A549 treated with AZD9567 at 1 μM for 4 hours (cell line): ENCODE results near the gene ABHD16A. TPM values are rescaled to one million over a fixed set of nuclear protein-coding genes. Genes with fewer than 3 reads are reported as not detected.

Experiments
- total RNA-seq: library from RNA; stranded (reverse); fragments of 200-300 nt; extraction: Qiagen RNA extraction; gene quantifications from 5 replicates; pipeline ENCODE4 v1.2.3, GENCODE V29; 2022; ENCODE audit not compliant: insufficient read depth

The ABHD16A gene
- total RNA-seq, 1 experiment from 2014 or later: 19.6 TPM

DNA sequence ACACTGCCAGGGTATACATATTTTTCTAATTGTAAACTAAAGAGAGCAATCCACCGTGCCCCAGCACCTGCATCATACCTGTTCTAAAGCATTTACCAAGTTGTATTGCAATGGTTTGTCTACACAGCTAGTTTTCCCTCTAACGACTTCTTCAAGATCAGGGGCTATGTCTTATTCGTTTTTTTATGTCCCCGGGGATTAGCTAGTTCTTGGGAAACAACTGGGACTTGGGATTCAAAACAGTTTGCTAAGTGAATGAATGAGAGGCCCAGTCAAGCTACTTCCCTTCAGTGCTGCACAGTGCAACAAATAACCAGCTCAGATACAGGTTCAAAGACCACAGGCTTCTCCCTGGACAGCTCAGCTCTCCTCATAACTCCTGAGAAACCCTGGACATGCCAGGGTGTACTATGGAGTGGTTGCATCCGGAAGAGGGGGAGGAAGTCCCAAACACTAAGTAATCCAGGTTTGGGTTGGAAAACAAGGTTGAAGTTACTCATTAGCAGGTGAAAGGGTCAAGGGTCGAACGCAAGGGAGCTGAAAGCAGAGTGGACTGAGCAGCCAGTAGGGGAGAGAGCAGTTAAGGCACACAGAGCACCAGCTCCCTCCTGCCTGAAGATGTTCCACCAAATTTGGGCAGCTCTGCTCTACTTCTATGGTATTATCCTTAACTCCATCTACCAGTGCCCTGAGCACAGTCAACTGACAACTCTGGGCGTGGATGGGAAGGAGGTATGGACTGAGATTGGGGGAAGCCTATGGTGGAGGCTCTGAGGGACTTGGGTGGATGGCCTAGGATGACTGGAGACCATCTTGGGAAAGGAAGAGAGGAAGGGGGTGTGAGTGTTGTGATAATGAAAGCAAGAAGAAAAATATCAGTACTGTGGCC, 47.5 kb downstream of the ABHD16A start, which contains the start of gene APOM:
APOM (plus strand) TSS at position 546 of the 889 bp plus-strand sequence; CDS start at position 619, 73 bp downstream.

Other genes starting within 250 kb of the ABHD16A start
- gene MICB, start 205.2 kb downstream of the ABHD16A start, total RNA-seq: 6.3 to 10.0 TPM (median 7.2 TPM) in 5 replicates
- gene MCCD1, start 174.4 kb downstream of the ABHD16A start, total RNA-seq: not detected in 5 replicates
- 335 to 403 TPM (median 384 TPM) in 5 replicates for gene DDX39B, start 161.3 kb downstream of the ABHD16A start, total RNA-seq
- 0.43 to 0.72 TPM (median 0.55 TPM) in 4 of 5 replicates, not detected in the other for gene ATP6V1G2, start 156.7 kb downstream of the ABHD16A start, total RNA-seq
- 10.5 to 15.8 TPM (median 11.3 TPM) in 5 replicates for gene NFKBIL1, start 155.7 kb downstream of the ABHD16A start, total RNA-seq
- 0.07 to 0.21 TPM (median 0.08 TPM) in 3 of 5 replicates, not detected in the others for gene LTA, start 131.0 kb downstream of the ABHD16A start, total RNA-seq
- gene TNF, start 127.8 kb downstream of the ABHD16A start, total RNA-seq: 0.09 to 0.10 TPM (median 0.10 TPM) in 3 of 5 replicates, not detected in the others
- gene LTB, start 120.9 kb downstream of the ABHD16A start, total RNA-seq: 0.28 to 0.37 TPM (median 0.33 TPM) in 4 of 5 replicates, not detected in the other
- 0.36 to 0.58 TPM (median 0.39 TPM) in 3 of 5 replicates, not detected in the others for gene LST1, start 117.0 kb downstream of the ABHD16A start, total RNA-seq
- gene NCR3, start 110.3 kb downstream of the ABHD16A start, total RNA-seq: not detected in 5 replicates
- gene AIF1, start 88.1 kb downstream of the ABHD16A start, total RNA-seq: not detected in 5 replicates
- gene PRRC2A, start 82.6 kb downstream of the ABHD16A start, total RNA-seq: 51.3 to 92.7 TPM (median 87.1 TPM) in 5 replicates
- 106 to 149 TPM (median 137 TPM) in 5 replicates for gene BAG6, start 50.7 kb downstream of the ABHD16A start, total RNA-seq
- 3.0 to 6.4 TPM (median 3.4 TPM) in 5 replicates for gene APOM, start 47.4 kb downstream of the ABHD16A start, total RNA-seq
- 11.3 to 12.5 TPM (median 11.8 TPM) in 5 replicates for gene C6orf47, start 42.5 kb downstream of the ABHD16A start, total RNA-seq
- gene GPANK1, start 38.3 kb downstream of the ABHD16A start, total RNA-seq: 8.7 to 11.6 TPM (median 10.2 TPM) in 5 replicates
- 167 to 183 TPM (median 175 TPM) in 5 replicates for gene CSNK2B, start 37.2 kb downstream of the ABHD16A start, total RNA-seq
- gene LY6G5B, start 33.3 kb downstream of the ABHD16A start, total RNA-seq: 4.5 to 5.2 TPM (median 5.0 TPM) in 4 of 5 replicates, not detected in the other
- 0.87 to 3.8 TPM (median 1.6 TPM) in 5 replicates for gene LY6G5C, start 22.3 kb downstream of the ABHD16A start, total RNA-seq
- not detected in 5 replicates for gene LY6G6F, start 3.5 kb upstream of the ABHD16A start, total RNA-seq
- not detected in 5 replicates for gene LY6G6D, start 12.0 kb upstream of the ABHD16A start, total RNA-seq
- gene LY6G6C, start 18.4 kb upstream of the ABHD16A start, total RNA-seq: 0.09 to 0.12 TPM (median 0.10 TPM) in 3 of 5 replicates, not detected in the others
- gene MPIG6B, start 20.0 kb upstream of the ABHD16A start, total RNA-seq: 0.07 TPM in 1 of 5 replicates, not detected in the others
- 18.1 to 32.1 TPM (median 29.3 TPM) in 5 replicates for gene DDAH2, start 26.0 kb upstream of the ABHD16A start, total RNA-seq
- 451 to 493 TPM (median 458 TPM) in 5 replicates for gene CLIC1, start 33.2 kb upstream of the ABHD16A start, total RNA-seq
- 5.2 to 15.2 TPM (median 14.0 TPM) in 5 replicates for gene MSH5, start 36.7 kb upstream of the ABHD16A start, total RNA-seq
- gene SAPCD1, start 59.3 kb upstream of the ABHD16A start, total RNA-seq: 3.0 to 4.6 TPM (median 3.9 TPM) in 4 of 5 replicates, not detected in the other
- 1.6 to 4.5 TPM (median 1.8 TPM) in 5 replicates for gene VWA7, start 74.0 kb upstream of the ABHD16A start, total RNA-seq
- gene VARS1, start 92.4 kb upstream of the ABHD16A start, total RNA-seq: 46.5 to 58.0 TPM (median 53.6 TPM) in 5 replicates
- gene LSM2, start 103.6 kb upstream of the ABHD16A start, total RNA-seq: 42.7 to 60.2 TPM (median 57.9 TPM) in 5 replicates
- gene HSPA1L, start 112.0 kb upstream of the ABHD16A start, total RNA-seq: 0.97 to 1.8 TPM (median 1.1 TPM) in 5 replicates
- 189 to 295 TPM (median 214 TPM) in 5 replicates for gene HSPA1A, start 112.2 kb upstream of the ABHD16A start, total RNA-seq
- 154 to 227 TPM (median 167 TPM) in 5 replicates for gene HSPA1B, start 124.4 kb upstream of the ABHD16A start, total RNA-seq
- gene NEU1, start 159.5 kb upstream of the ABHD16A start, total RNA-seq: 27.6 to 34.9 TPM (median 30.4 TPM) in 5 replicates
- gene SLC44A4, start 175.7 kb upstream of the ABHD16A start, total RNA-seq: 0.05 TPM in 1 of 5 replicates, not detected in the others
- 25.4 to 29.9 TPM (median 28.1 TPM) in 5 replicates for gene EHMT2, start 194.4 kb upstream of the ABHD16A start, total RNA-seq
- 2.9 to 3.6 TPM (median 3.3 TPM) in 5 replicates for gene ZBTB12, start 198.8 kb upstream of the ABHD16A start, total RNA-seq
- 0.16 to 0.44 TPM (median 0.20 TPM) in 4 of 5 replicates, not detected in the other for gene C2, start 224.4 kb upstream of the ABHD16A start, total RNA-seq
- gene CFB, start 242.8 kb upstream of the ABHD16A start, total RNA-seq: 1.3 to 2.6 TPM (median 2.4 TPM) in 5 replicates